NT2/D1 (cell line): ENCODE results near the gene UBXN1.

Source experiments
- YY1 ChIP-seq: IDR thresholded peaks from 2 replicates; pipeline ENCODE4 v1.6.1; 2011; ENCODE audit not compliant: insufficient read length, insufficient read depth
- ZNF274 ChIP-seq: IDR thresholded peaks from 2 replicates; pipeline ENCODE4 v1.6.1; 2011; ENCODE audit warnings: mild to moderate bottlenecking, low read depth, low read length

GRCh38 chr11:62649486-62649885 lies 29.4 kb downstream of the UBXN1 start:
- no peak for TF ChIP-seq YY1
- TF ChIP-seq ZNF274 = no peak
